Measurements from ENCODE around the gene SNX4. TPM values are rescaled to one million over a fixed set of nuclear protein-coding genes. Genes with fewer than 3 reads are reported as not detected.

SNX4 gene
- total RNA-seq, 2 donors from 2014 or later = 45.0 to 59.7 TPM

DNA sequence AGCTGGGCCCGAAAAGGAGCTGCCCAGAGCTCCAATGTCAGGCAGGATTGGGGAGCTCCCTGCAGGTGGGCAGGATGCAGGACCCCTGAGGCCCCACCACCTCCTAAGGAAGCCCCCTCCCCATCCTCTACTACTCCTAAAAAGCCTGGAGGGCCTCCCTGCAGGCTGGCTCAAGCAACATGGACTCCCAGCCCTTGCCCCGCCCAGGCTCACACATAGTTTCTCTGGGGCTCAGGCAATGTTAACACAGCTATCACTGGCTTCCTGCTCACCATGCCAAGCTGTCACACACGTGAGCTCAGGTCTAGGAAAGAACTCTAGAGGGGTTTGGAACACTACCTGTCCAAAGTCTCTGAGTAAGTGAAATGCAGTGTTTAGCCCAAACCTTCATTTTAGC, 79.4 kb downstream of the SNX4 start:
- no peak overlapping the region for H3K27ac ChIP-seq
- H3K4me1 ChIP-seq = no peaks in the 10 kb centered on the region
- H3K4me3 ChIP-seq = no peak overlapping the region
- no peaks in the 10 kb centered on the region for H3K36me3 ChIP-seq
- H3K27me3 ChIP-seq = no peaks in the 10 kb centered on the region
- H3K9me3 ChIP-seq = no peaks in the 10 kb centered on the region
- peak; percentile 63 for DNase-seq
- H3K9ac ChIP-seq (ENCODE audit: low read depth in 2 of 2, low read length in 2 of 2) = no peak overlapping the region
- TF ChIP-seq, protein P1, sequence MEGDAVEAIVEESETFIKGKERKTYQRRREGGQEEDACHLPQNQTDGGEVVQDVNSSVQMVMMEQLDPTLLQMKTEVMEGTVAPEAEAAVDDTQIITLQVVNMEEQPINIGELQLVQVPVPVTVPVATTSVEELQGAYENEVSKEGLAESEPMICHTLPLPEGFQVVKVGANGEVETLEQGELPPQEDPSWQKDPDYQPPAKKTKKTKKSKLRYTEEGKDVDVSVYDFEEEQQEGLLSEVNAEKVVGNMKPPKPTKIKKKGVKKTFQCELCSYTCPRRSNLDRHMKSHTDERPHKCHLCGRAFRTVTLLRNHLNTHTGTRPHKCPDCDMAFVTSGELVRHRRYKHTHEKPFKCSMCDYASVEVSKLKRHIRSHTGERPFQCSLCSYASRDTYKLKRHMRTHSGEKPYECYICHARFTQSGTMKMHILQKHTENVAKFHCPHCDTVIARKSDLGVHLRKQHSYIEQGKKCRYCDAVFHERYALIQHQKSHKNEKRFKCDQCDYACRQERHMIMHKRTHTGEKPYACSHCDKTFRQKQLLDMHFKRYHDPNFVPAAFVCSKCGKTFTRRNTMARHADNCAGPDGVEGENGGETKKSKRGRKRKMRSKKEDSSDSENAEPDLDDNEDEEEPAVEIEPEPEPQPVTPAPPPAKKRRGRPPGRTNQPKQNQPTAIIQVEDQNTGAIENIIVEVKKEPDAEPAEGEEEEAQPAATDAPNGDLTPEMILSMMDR (IDR thresholded peaks at IDR 0.05) = no peak
- intact Hi-C loops (cut with DNase I) = loop anchor here (10.0 kb wide), 1 partner anchor 144 kb away; no protein-coding TSS in a partner anchor

DNA sequence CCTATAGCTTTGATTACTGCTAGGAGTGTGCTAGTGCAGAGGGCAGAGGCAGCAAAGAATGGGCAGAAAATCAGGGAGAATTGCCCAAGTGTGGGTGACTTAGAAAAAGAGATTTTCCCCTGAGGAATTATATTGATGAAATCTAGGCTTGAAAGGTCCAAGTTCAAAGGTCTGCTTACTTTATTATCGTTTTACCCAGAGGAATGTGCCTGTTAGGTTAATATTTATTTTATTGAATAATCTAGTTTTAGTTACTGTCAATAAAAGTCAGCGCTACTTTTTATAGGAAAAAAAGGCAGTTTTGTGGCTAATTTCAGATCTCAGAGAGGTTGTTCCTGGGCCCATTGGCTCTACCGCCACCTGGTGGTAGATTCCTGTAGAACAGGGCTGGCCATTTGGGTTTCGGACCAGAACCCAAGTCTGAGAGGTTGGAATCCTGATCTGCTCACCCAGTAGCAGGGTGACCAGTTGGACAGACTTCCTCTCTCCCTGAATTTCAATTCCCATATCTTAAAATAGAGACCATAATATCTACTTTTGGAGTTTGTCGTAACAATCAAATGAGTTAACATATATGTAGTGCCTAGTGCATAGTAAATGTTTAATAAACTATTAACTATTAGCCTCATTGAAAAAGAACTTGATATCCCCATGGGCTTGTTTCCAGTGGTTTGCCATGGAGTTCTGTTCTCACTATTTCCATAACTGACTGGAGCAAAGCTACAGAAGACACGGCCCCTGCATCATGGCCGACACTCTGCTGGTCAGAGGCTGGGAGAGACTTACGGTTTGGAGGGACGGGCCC, 82.2 kb downstream of the SNX4 start:
- Histone ChIP-seq H3K36me3 (no peaks in the 10 kb centered on the region), H3K4me1 (no peaks in the 10 kb centered on the region), H3K4me3 (no peak overlapping the region), H3K9ac (ENCODE audit: low read depth in 2 of 2, low read length in 2 of 2) (no peak overlapping the region), H3K27me3 (no peaks in the 10 kb centered on the region), H3K9me3 (no peaks in the 10 kb centered on the region), H3K27ac (no peak overlapping the region)
- DNase-seq = peak; percentile 58
- TF ChIP-seq, protein P1 (IDR thresholded peaks at IDR 0.05) = peak; percentile 98
- intact Hi-C loops (cut with DNase I) = loop anchor here (5.0 kb wide), 2 partner anchors 441 to 506 kb away; partner anchors contain the start of gene MUC13

- H3K36me3 ChIP-seq = no peaks in the 10 kb centered on the region
- no peaks in the 10 kb centered on the region for H3K4me1 ChIP-seq
- H3K9ac ChIP-seq (ENCODE audit: low read depth in 2 of 2, low read length in 2 of 2) = no peak overlapping the region
- no peak overlapping the region for H3K4me3 ChIP-seq
- DNase-seq = no peak
- H3K27ac ChIP-seq = no peak overlapping the region
- intact Hi-C loops (cut with DNase I) = loop anchor here (5.0 kb wide), 2 partner anchors 440 to 505 kb away; partner anchors contain the start of gene MUC13
- no peaks in the 10 kb centered on the region for H3K27me3 ChIP-seq
- no peaks in the 10 kb centered on the region for H3K9me3 ChIP-seq
- TF ChIP-seq, protein P1 (IDR thresholded peaks at IDR 0.05) = no peak
These were observed 83.1 kb downstream of the SNX4 start for GRCh38 chr3:125436921-125437320.

- H3K27ac ChIP-seq = no peak overlapping the region
- H3K9me3 ChIP-seq = no peaks in the 10 kb centered on the region
- H3K9ac ChIP-seq (ENCODE audit: low read depth in 2 of 2, low read length in 2 of 2) = no peak overlapping the region
- H3K4me3 ChIP-seq = no peak overlapping the region
- H3K27me3 ChIP-seq = no peaks in the 10 kb centered on the region
- H3K36me3 ChIP-seq = no peaks in the 10 kb centered on the region
- no peak for DNase-seq
- TF ChIP-seq, protein P1 (IDR thresholded peaks at IDR 0.05) = no peak
- intact Hi-C loops (cut with DNase I) = loop anchor here (5.0 kb wide), 2 partner anchors 438 to 503 kb away; partner anchors contain the start of gene MUC13
- H3K4me1 ChIP-seq = no peaks in the 10 kb centered on the region
These were observed 84.8 kb downstream of the SNX4 start for GRCh38 chr3:125435231-125435630.

- TF ChIP-seq, protein P1 (IDR thresholded peaks at IDR 0.05) = no peak
- H3K4me1 ChIP-seq = no peaks in the 10 kb centered on the region
- no peaks in the 10 kb centered on the region for H3K36me3 ChIP-seq
- no peak overlapping the region for H3K27ac ChIP-seq
- no peak overlapping the region for H3K4me3 ChIP-seq
- no peak overlapping the region for H3K9ac ChIP-seq (ENCODE audit: low read depth in 2 of 2, low read length in 2 of 2)
- DNase-seq = no peak
- no peaks in the 10 kb centered on the region for H3K9me3 ChIP-seq
- no peaks in the 10 kb centered on the region for H3K27me3 ChIP-seq
- intact Hi-C loops (cut with DNase I) = loop anchor here (5.0 kb wide), 2 partner anchors 437 to 502 kb away; partner anchors contain the start of gene MUC13
These were observed 85.4 kb downstream of the SNX4 start for GRCh38 chr3:125434582-125435011.

Data from colonic mucosa (tissue), 4 donors.